Measurements from ENCODE around the gene TARS2. TPM values are rescaled to one million over a fixed set of nuclear protein-coding genes. Genes with fewer than 3 reads are reported as not detected.

Gene TARS2, protein sequence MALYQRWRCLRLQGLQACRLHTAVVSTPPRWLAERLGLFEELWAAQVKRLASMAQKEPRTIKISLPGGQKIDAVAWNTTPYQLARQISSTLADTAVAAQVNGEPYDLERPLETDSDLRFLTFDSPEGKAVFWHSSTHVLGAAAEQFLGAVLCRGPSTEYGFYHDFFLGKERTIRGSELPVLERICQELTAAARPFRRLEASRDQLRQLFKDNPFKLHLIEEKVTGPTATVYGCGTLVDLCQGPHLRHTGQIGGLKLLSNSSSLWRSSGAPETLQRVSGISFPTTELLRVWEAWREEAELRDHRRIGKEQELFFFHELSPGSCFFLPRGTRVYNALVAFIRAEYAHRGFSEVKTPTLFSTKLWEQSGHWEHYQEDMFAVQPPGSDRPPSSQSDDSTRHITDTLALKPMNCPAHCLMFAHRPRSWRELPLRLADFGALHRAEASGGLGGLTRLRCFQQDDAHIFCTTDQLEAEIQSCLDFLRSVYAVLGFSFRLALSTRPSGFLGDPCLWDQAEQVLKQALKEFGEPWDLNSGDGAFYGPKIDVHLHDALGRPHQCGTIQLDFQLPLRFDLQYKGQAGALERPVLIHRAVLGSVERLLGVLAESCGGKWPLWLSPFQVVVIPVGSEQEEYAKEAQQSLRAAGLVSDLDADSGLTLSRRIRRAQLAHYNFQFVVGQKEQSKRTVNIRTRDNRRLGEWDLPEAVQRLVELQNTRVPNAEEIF
- 10 to 100 TPM; 11.6 to 13.5 TPM for total RNA-seq

DNA sequence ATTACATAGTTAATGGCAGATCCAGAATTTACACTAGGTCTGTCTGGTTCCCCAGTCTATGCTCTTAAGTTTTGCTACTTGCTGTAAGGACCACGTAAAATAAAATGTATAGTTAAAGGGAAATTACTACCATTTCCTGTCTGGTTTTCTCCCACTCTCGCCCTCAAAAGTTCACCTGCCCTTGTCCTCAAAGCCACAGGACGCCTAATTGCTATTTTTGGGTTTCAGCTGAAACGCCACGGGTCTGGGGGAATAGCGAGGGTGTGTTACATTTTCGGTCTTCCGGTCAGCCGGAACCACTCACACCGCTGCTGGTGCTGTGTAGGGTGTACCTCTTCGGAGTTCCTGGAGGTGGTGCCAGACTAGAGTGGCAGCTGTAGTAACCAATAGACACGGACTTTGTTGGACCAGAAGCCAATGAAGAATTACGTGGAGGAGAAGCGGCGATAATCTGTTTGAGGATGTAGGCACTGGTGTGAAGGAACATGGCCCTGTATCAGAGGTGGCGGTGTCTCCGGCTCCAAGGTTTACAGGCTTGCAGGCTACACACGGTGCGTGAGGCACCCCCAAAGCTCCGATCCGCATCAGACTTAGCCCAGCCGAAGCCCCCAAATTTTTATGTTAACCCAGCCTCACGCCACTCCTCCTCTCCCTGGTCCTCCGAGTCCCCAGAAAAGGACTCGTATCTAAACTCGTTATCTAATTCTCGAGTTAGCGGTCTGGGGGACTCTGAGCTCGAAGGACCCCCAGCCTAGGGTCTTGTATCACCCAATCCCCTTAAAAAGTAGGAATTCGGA is at the start of gene TARS2:
Gene TARS2, plus strand, starts transcription at position 454 of the 797 bp plus-strand sequence. Its CDS starts 32 bp downstream, at position 486.
- DNase-seq (ENCODE audit: low spot score) (peak; percentile 95), ATAC-seq (ENCODE audit: insufficient number of reproducible peaks, low FRiP score, low read depth) (peak; percentile 100)
- H3K27ac ChIP-seq: peak within 1 kb of the TSS; percentile 65 to 66
- H3K4me3 ChIP-seq: peak within 1 kb of the TSS; percentile 84
- no peaks in the 10 kb centered on the region for H3K27me3 ChIP-seq (replicated peaks; ENCODE audit: insufficient read depth)
- peaks cover 6 to 7% of the 10 kb centered on the region in 2 donors for H3K4me1 ChIP-seq (ENCODE audit: control insufficient read depth in 1 of 2, low read depth in 2 of 2)
- H3K36me3 ChIP-seq: peaks cover 5% of the 10 kb centered on the region
- H3K9me3 ChIP-seq: no peaks in the 10 kb centered on the region
- TF ChIP-seq, protein P1, sequence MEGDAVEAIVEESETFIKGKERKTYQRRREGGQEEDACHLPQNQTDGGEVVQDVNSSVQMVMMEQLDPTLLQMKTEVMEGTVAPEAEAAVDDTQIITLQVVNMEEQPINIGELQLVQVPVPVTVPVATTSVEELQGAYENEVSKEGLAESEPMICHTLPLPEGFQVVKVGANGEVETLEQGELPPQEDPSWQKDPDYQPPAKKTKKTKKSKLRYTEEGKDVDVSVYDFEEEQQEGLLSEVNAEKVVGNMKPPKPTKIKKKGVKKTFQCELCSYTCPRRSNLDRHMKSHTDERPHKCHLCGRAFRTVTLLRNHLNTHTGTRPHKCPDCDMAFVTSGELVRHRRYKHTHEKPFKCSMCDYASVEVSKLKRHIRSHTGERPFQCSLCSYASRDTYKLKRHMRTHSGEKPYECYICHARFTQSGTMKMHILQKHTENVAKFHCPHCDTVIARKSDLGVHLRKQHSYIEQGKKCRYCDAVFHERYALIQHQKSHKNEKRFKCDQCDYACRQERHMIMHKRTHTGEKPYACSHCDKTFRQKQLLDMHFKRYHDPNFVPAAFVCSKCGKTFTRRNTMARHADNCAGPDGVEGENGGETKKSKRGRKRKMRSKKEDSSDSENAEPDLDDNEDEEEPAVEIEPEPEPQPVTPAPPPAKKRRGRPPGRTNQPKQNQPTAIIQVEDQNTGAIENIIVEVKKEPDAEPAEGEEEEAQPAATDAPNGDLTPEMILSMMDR (IDR thresholded peaks at IDR 0.05): peak; percentile 30

DNA sequence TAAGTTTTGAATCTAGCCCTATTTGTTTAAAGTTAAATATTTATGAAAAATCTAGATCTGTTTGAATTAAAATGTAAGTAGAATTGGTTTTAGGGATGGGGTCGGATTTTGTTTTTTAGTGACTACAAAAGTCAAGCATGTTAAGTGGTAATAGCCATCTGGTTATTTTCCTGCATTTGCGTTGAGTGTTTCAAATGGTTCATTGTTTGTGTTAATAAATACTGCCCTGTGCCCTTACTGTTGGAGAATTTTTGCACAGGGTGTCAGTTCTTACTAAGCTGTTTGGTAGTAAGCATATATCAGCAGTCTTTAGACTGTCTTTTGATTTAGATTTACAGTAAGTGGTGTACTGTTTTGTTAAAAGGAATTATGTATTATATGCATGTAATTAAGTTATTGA is 46.1 kb upstream of the TARS2 start:
- H3K27me3 ChIP-seq (replicated peaks; ENCODE audit: insufficient read depth): no peaks in the 10 kb centered on the region
- ATAC-seq (ENCODE audit: insufficient number of reproducible peaks, low FRiP score, low read depth): no peak
- no peak for DNase-seq (ENCODE audit: low spot score)
- H3K36me3 ChIP-seq: peaks cover 12% of the 10 kb centered on the region
- no peak overlapping the region for H3K4me3 ChIP-seq
- no peaks in the 10 kb centered on the region for H3K4me1 ChIP-seq (ENCODE audit: control insufficient read depth in 1 of 2, low read depth in 2 of 2)
- H3K9me3 ChIP-seq: no peaks in the 10 kb centered on the region
- TF ChIP-seq, protein P1 (IDR thresholded peaks at IDR 0.05): no peak
- no peak overlapping the region for H3K27ac ChIP-seq

DNA sequence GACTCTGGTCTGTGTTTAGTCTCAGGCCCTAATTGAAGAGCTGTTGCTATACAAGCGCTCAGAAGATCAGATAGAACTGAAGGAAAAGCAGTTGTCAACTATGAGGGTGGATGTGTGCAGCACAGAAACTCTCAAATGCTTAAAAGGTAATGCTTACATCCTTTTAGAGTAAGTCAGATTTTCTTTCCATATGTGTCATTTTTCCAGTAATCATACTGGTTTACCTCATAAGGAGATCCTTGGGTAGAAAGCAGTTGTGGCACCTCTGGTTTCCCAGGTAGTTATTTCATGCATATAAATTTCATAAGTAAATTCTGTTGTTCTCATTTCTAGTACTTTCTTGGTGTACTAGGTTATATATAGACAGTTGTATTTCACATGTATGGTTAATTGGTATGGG is 43.0 kb upstream of the TARS2 start:
- Histone ChIP-seq H3K4me1 (ENCODE audit: control insufficient read depth in 1 of 2, low read depth in 2 of 2) (no peaks in the 10 kb centered on the region), H3K4me3 (no peak overlapping the region), H3K36me3 (peaks cover 34% of the 10 kb centered on the region), H3K27me3 (replicated peaks; ENCODE audit: insufficient read depth) (no peaks in the 10 kb centered on the region), H3K27ac (no peak overlapping the region), H3K9me3 (no peaks in the 10 kb centered on the region)
- TF ChIP-seq, protein P1 (IDR thresholded peaks at IDR 0.05): no peak
- no peak for DNase-seq (ENCODE audit: low spot score)
- ATAC-seq (ENCODE audit: insufficient number of reproducible peaks, low FRiP score, low read depth): no peak

DNA sequence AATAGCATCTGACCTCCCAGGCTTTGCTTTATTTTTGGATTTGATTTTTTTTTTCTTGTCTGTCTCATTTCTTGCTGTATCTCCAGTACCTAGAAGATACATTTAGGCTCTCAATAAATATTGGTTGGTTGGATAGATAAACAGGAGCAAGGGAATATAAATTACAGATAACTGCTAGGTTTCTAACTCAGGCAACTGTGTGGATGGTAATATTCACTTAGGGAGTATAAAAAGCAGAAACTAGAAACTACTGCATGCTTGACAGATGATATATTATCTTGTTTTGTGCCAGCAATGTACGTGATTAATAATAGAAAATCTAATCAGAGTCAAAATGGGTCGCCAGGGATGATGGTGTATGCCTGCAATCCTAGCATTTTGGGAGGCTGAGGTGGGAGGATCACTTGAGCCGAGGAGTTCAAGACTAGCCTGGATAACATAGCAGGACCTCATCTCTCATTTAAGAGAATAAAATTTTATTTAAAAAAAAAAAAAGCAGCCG is 31.0 kb upstream of the TARS2 start:
- H3K27ac ChIP-seq: no peak overlapping the region
- no peak for ATAC-seq (ENCODE audit: insufficient number of reproducible peaks, low FRiP score, low read depth)
- DNase-seq (ENCODE audit: low spot score): no peak
- peaks cover 39% of the 10 kb centered on the region for H3K36me3 ChIP-seq
- no peaks in the 10 kb centered on the region for H3K9me3 ChIP-seq
- TF ChIP-seq, protein P1 (IDR thresholded peaks at IDR 0.05): no peak
- H3K4me1 ChIP-seq (ENCODE audit: control insufficient read depth in 1 of 2, low read depth in 2 of 2): no peaks in the 10 kb centered on the region
- H3K27me3 ChIP-seq (replicated peaks; ENCODE audit: insufficient read depth): no peaks in the 10 kb centered on the region
- no peak overlapping the region for H3K4me3 ChIP-seq

Data from thoracic aorta (tissue), 2 donors.